Esophagus (tissue), 2 donors: ENCODE results near the gene ABHD3. TPM values are rescaled to one million over a fixed set of nuclear protein-coding genes. Genes with fewer than 3 reads are reported as not detected.
"Not testable (repeated sequence)": the region's sequence is repeated elsewhere in the genome, so short reads cannot be mapped to it uniquely, and the experiment has no call there.

Source experiments
- H3K27ac ChIP-seq, 2 donors: one replicate each; pipeline ENCODE4 v1.5.1; 2013; ENCODE audit warnings: low read depth in 2 of 2, mild to moderate bottlenecking in 2 of 2, inconsistent platforms in 1 of 2, low read length in 1 of 2, moderate library complexity in 1 of 2
- H3K27me3 ChIP-seq, 2 donors: one replicate each; pipeline ENCODE4 v1.6.1; 2013; ENCODE audit warnings: low read length in 2 of 2, control low read depth in 1 of 2, mild to moderate bottlenecking in 1 of 2; ENCODE audit not compliant: insufficient read depth in 2 of 2, control insufficient read depth in 1 of 2
- H3K36me3 ChIP-seq, 2 donors: one replicate each; pipeline ENCODE4 v1.6.1; 2013; ENCODE audit warnings: low read length in 1 of 2; ENCODE audit not compliant: control insufficient read depth in 2 of 2, insufficient read depth in 2 of 2
- H3K4me1 ChIP-seq, 2 donors: one replicate each; pipeline ENCODE4 v1.6.1; 2013; ENCODE audit warnings: low read length in 1 of 2; ENCODE audit not compliant: control insufficient read depth in 2 of 2, insufficient read depth in 2 of 2
- H3K4me3 ChIP-seq, 2 donors: one replicate each; pipeline ENCODE4 v1.5.1; 2013; ENCODE audit warnings: low read length in 2 of 2, mild to moderate bottlenecking in 2 of 2, low read depth in 1 of 2, moderate library complexity in 1 of 2
- H3K9me3 ChIP-seq, 2 donors: one replicate each; pipeline ENCODE4 v1.6.1; 2013; ENCODE audit warnings: mild to moderate bottlenecking in 2 of 2, low read depth in 1 of 2, low read length in 1 of 2, moderate library complexity in 1 of 2; ENCODE audit not compliant: control insufficient read depth in 2 of 2, insufficient read depth in 1 of 2
- WGBS, 2 donors: extraction: QIAGEN DNeasy Blood & Tissue Kit; methylation state at CpG; one replicate each; pipeline ENCODE4 v1.1.7; 2013; 5-methylcytosine and 5-hydroxymethylcytosine counted together
- polyA plus RNA-seq, 2 donors: library from polyadenylated mRNA; stranded (reverse); fragments of 200-250 nt; gene quantifications; one replicate each; pipeline ENCODE4 v1.2.3, GENCODE V29; 2013
- donor health status: healthy with polysubstance abuse.
- donor health status: Bipolar disorder and iron deficiency.

Gene ABHD3
- polyA plus RNA-seq, 2 donors = 13.4 to 53.9 TPM

GRCh38 chr18:21663578-21663977 lies 41.0 kb downstream of the ABHD3 start:
- no peaks in the 10 kb centered on the region for H3K4me1 ChIP-seq
- H3K27me3 ChIP-seq = no peaks in the 10 kb centered on the region
- H3K9me3 ChIP-seq = no peaks in the 10 kb centered on the region
- H3K27ac ChIP-seq = no peak overlapping the region
- whole genome bisulfite sequencing, 2 donors = 92 to 96% methylated on average over 7 of the region's 7 CpGs
- H3K36me3 ChIP-seq = peaks cover 3 to 5% of the 10 kb centered on the region in 2 donors
- H3K4me3 ChIP-seq = no peak overlapping the region

DNA sequence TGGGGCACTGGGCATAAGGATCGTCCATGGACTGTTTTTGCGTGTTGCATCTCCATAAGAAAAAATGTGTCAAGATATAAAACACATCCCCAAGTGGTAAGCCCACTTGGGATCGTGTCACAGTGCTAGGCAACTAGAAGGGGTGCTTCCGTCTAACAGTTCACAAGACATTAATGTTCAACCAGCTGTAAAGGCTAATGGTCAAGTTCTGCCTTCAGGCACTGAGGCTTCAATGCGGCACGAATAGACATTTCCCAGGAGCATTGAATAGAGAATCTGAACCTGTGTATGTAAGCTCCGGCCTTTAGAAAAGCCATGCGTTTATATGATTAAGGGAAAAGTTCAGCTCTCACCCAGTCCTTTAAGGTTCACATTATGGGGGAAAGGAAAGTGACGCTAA lies 42.0 kb downstream of the ABHD3 start:
- 94 to 97% methylated on average over 9 of the region's 9 CpGs for WGBS, 2 donors
- Histone ChIP-seq H3K27me3 (no peaks in the 10 kb centered on the region), H3K27ac (no peak overlapping the region), H3K4me1 (no peaks in the 10 kb centered on the region), H3K4me3 (no peak overlapping the region), H3K36me3 (peaks cover 3 to 5% of the 10 kb centered on the region in 2 donors), H3K9me3 (no peaks in the 10 kb centered on the region)

- H3K27me3 ChIP-seq = no peaks in the 10 kb centered on the region
- H3K27ac ChIP-seq = no peak overlapping the region
- no peaks in the 10 kb centered on the region for H3K4me1 ChIP-seq
- H3K4me3 ChIP-seq = no peak overlapping the region
- H3K36me3 ChIP-seq = peaks cover 3 to 5% of the 10 kb centered on the region in 2 donors
- no peaks in the 10 kb centered on the region for H3K9me3 ChIP-seq
- 84 to 86% methylated on average over 2 of the region's 2 CpGs for WGBS, 2 donors
These were observed 44.5 kb downstream of the ABHD3 start for GRCh38 chr18:21660078-21660477.

DNA sequence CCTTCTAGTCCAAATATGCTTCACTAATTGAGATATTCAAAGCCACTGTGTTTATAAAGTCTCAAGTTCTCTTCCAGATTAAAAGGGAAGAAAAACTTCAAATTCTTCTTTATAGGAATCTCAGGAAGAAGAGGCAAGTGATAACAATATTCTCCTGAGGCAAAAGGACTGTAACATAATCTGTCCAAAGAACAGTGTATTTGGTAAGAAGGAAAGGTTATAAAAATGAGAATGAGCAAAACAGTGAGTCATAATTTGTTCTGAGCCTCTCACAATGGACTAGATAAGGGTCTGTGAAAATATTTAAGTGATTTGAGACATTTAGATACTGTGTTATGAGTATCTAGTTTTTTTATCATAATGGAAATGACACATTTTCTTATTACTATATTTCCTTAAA lies 48.2 kb downstream of the ABHD3 start:
- no peaks in the 10 kb centered on the region for H3K9me3 ChIP-seq
- no peaks in the 10 kb centered on the region for H3K27me3 ChIP-seq
- no peaks in the 10 kb centered on the region for H3K36me3 ChIP-seq
- no peak overlapping the region for H3K27ac ChIP-seq
- H3K4me3 ChIP-seq = no peak overlapping the region
- no peaks in the 10 kb centered on the region for H3K4me1 ChIP-seq

DNA sequence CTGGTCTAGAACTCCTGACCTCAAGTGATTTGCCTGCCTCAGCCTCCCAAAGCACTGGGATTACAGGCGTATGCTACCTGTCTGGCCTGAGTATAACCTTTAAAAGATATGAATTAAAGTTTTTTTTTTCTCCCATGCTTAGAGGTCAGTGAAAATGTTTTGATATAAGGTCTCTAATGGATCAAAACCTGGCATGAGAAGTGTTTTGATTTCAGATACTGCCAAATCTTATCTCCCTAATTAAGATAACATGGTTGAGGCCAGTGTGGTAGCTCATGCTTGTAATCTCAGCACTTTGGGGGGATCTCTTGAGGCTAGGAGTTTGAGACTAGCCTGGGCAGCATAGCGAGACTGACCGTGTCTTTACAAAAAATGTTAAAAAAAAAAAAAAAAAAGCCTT lies 51.2 kb downstream of the ABHD3 start:
- Histone ChIP-seq H3K27me3 (no peaks in the 10 kb centered on the region), H3K27ac (no peak overlapping the region), H3K36me3 (no peaks in the 10 kb centered on the region), H3K4me1 (no peaks in the 10 kb centered on the region), H3K9me3 (no peaks in the 10 kb centered on the region), H3K4me3 (no peak overlapping the region)
- 93 to 98% methylated on average over 3 of the region's 3 CpGs for WGBS, 2 donors

GRCh38 chr18:21652073-21652472 lies 52.5 kb downstream of the ABHD3 start:
- WGBS, 2 donors = 97 to 99% methylated on average over 4 of the region's 4 CpGs
- H3K27ac ChIP-seq = no peak overlapping the region
- H3K36me3 ChIP-seq = no peaks in the 10 kb centered on the region
- no peaks in the 10 kb centered on the region for H3K4me1 ChIP-seq
- H3K9me3 ChIP-seq = no peaks in the 10 kb centered on the region
- H3K4me3 ChIP-seq = no peak overlapping the region
- H3K27me3 ChIP-seq = no peaks in the 10 kb centered on the region

GRCh38 chr18:21650311-21650710 lies 54.3 kb downstream of the ABHD3 start:
- no peak overlapping the region for H3K4me3 ChIP-seq
- no peaks in the 10 kb centered on the region for H3K9me3 ChIP-seq
- no peaks in the 10 kb centered on the region for H3K4me1 ChIP-seq
- WGBS, 2 donors = 78 to 86% methylated on average over 1 of the region's 1 CpG
- no peaks in the 10 kb centered on the region for H3K36me3 ChIP-seq
- no peak overlapping the region for H3K27ac ChIP-seq
- H3K27me3 ChIP-seq = no peaks in the 10 kb centered on the region

- not testable (repeated sequence) for H3K27me3 ChIP-seq, H3K36me3 ChIP-seq, H3K27ac ChIP-seq, H3K4me3 ChIP-seq, H3K4me1 ChIP-seq, H3K9me3 ChIP-seq
- 96 to 97% methylated on average over 5 of the region's 5 CpGs for WGBS, 2 donors
These were observed 64.2 kb downstream of the ABHD3 start for GRCh38 chr18:21640375-21640774.

- Histone ChIP-seq H3K4me3 (no peak overlapping the region), H3K9me3 (no peaks in the 10 kb centered on the region), H3K27me3 (no peaks in the 10 kb centered on the region), H3K4me1 (no peaks in the 10 kb centered on the region), H3K27ac (no peak overlapping the region), H3K36me3 (peaks cover 3 to 5% of the 10 kb centered on the region in 2 donors)
- WGBS, 2 donors = 90 to 95% methylated on average over 3 of the region's 3 CpGs
These were observed 65.8 kb downstream of the ABHD3 start for GRCh38 chr18:21638822-21639221.

- H3K36me3 ChIP-seq = peaks cover 3 to 5% of the 10 kb centered on the region in 2 donors
- no peaks in the 10 kb centered on the region for H3K27me3 ChIP-seq
- H3K4me3 ChIP-seq = no peak overlapping the region
- no peaks in the 10 kb centered on the region for H3K4me1 ChIP-seq
- WGBS, 2 donors = 88 to 89% methylated on average over 13 of the region's 13 CpGs
- no peaks in the 10 kb centered on the region for H3K9me3 ChIP-seq
- no peak overlapping the region for H3K27ac ChIP-seq
These were observed 67.8 kb downstream of the ABHD3 start for GRCh38 chr18:21636769-21637168.
